Measurements from ENCODE around the gene FBXL15.

Gene FBXL15

GRCh38 chr10:102398172-102399020 is 22.2 kb upstream of the FBXL15 start:
- DNase-seq = no peak

DNA sequence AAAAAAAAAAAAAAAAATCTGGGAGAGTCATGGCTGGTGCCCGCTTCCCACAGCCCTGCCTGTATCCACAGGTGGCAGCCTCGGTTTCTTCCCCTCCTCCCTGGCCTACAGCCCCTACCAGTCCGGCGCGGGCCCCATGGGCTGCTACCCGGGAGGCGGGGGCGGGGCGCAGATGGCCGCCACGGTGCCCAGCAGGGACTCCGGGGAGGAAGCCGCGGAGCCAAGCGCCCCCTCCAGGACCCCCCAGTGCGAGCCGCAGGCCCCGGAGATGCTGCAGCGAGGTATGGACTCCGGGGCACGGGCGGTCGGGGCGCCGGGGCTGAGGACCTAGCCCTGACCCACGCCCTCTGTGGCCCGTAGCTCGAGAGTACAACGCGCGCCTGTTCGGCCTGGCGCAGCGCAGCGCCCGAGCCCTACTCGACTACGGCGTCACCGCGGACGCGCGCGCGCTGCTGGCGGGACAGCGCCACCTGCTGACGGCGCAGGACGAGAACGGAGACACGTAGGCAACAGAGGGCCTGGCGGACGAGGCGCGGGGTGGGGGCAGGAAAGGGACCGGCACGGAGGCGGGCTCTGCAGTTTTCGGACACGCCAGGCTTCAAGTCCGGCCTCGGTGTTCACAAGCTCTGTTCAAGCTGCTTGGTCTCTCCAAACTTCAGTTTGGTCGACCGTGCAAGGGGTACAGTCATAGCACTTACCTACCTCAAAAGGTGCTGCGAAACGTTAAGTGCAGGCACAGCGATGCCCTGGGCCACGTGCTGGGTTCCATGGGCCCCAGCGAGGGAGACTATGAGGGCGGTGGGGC is 21.2 kb upstream of the FBXL15 start:
- peak; percentile 90 for DNase-seq

- no peak for DNase-seq
Measured at GRCh38 chr10:102400076-102400475, 20.6 kb upstream of the FBXL15 start.

DNA sequence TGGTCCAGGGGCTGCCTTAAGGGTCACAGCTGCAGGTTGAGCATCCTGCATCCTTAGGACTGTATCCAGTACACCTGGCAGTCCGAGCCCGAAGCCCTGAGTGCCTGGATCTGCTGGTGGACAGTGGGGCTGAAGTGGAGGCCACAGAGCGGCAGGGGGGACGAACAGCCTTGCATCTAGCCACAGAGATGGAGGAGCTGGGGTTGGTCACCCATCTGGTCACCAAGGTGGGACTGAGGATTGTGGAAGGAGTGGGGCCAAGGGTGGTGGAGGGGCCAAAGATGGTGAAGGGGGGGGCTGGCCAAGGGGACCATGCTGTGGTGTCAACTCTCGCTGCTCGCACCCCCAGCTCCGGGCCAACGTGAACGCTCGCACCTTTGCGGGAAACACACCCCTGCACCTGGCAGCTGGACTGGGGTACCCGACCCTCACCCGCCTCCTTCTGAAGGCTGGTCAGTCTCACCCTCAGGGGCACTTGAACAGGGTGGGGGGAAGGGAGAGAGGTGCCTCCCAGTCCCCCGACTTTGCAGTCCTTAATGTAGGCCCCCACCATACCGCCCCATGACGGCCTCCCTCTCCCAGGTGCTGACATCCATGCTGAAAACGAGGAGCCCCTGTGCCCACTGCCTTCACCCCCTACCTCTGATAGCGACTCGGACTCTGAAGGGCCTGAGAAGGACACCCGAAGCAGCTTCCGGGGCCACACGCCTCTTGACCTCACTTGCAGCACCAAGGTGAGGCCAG is 19.9 kb upstream of the FBXL15 start:
- no peak for DNase-seq

- no peak for DNase-seq
Measured at GRCh38 chr10:102401342-102401654, 19.3 kb upstream of the FBXL15 start.

- no peak for DNase-seq
Measured at GRCh38 chr10:102401735-102402511, 18.7 kb upstream of the FBXL15 start.

DNA sequence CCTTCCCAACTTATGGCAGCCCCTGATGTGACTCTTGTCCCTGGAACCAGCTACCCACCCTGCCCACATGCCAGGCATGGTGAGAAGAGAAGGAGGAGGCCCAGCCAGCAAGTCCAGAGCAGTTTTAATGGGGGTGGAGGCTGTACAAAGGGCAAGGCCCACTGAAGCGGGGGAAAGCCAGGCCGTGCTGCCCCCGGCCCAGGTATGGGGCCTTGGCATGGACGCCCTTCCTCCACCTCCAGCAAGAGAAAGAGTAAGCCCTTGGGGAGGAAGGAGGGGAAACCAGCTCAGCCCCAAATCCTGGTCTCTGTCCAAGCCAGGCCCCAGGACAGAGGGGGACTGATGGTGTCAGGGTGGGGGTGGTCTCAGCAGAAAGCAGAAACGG is 18.1 kb upstream of the FBXL15 start:
- DNase-seq = no peak

DNA sequence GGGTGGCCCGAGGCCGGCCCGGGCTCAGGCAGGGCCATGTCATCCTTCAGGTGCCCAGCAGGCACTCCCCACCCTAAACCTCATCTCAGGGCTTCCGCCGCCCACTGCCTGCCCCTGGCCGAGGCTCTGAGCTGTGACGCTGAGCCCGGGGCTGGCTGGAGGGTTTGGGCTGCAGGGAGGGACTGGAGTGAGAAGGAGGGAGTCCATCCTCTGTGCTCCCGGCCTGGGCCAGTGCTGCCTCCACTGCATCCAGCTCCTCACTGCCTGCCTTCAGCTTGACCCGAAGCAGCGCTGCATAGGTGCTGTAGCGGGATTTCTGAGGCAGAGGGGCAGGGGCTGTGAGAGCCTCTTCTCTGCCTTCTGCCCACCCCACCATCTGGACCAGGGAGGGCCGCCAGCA is 17.5 kb upstream of the FBXL15 start:
- no peak for DNase-seq

DNA sequence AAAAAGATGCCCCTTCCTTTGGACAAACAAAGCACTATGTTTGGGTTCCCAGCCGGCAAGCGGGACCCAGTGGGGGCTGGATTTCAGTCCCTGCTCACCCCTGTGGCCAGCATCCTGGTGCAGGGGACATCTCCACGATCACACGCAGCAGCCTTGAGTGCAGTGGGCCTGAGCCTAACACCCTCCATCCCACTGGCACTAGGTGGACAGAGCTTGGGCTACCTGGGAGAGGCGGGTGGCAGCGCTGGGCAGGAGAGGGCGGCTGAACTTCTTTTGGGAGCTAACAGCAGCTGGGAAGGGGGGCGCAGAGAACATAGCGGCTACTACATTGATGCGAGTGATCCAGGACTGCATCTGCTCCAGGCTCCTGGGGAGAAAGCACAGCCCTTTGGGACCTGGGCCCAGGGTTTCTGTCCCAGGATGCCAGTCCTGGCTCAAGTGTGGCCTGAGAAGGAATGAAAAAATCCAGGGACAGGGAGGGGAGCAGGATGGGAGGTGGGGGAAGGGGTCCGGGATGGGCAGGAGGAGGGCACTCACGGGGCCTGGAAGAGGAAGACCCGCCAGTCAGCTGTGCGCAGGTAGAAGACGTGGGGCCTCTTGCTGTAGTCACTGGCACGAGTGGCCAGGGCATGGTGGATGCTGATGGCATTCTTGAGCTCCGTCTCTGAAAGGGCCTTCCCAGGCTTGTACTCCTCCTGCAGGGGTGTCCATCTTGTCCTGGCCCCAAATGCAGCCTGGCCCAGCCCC is 16.1 kb upstream of the FBXL15 start:
- no peak for DNase-seq

GRCh38 chr10:102405108-102405571 is 15.5 kb upstream of the FBXL15 start:
- no peak for DNase-seq

DNA sequence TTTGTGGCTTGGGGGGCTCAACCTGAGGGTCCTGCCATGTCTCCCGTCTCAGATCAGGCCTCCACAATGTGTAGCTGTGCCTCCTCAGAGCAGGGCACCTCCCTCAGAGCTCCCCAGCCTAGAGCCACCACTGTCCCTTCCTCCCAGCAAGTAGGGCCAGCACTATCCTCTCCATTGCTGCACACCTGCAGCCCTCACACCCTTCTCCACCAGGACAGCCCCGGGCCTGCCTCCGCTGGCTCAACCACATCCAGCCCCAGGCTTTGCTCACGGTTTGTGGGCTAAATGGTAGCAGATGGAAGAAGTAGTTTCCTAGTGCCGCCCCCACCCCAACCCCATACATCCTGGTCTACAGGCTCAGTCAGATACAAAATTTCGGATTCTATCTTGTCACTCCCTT is 15.0 kb upstream of the FBXL15 start:
- no peak for DNase-seq

GRCh38 chr10:102406815-102407214 is 13.8 kb upstream of the FBXL15 start:
- no peak for DNase-seq

DNA sequence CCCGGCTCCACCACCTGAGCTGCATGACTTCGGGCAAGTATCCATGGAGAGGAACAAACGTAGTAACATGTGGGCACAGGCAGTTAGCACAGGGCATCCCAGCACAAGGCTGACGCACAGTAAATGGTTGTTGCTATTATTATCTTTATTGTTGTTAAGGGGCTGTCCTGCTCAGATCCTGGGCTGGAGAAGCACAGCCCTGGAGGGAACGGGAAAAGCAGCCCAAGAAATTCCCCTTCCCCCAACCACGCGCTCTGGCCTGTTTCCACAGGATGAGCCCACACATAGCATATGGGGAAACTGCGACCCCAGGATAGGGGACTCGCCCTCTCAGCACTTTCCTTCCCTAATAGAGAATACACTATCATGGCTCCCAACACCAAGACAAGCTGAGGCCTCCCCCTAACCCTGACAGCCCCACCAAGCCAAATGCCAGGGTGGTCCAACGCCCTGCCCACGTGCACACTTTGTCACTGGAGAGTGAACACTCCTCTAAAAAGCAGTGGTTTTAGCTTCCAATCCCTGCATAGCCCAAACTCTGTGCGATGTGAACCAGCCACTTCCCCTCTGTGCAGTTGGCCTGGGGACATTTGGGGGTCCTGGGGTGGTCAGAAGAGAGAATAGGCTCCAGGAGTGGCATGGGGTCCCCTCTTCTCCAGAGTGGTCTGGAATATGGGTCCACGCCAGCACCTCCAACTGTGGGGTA is 13.1 kb upstream of the FBXL15 start:
- DNase-seq = no peak

GRCh38 chr10:102408131-102408727 is 12.4 kb upstream of the FBXL15 start:
- no peak for DNase-seq

DNA sequence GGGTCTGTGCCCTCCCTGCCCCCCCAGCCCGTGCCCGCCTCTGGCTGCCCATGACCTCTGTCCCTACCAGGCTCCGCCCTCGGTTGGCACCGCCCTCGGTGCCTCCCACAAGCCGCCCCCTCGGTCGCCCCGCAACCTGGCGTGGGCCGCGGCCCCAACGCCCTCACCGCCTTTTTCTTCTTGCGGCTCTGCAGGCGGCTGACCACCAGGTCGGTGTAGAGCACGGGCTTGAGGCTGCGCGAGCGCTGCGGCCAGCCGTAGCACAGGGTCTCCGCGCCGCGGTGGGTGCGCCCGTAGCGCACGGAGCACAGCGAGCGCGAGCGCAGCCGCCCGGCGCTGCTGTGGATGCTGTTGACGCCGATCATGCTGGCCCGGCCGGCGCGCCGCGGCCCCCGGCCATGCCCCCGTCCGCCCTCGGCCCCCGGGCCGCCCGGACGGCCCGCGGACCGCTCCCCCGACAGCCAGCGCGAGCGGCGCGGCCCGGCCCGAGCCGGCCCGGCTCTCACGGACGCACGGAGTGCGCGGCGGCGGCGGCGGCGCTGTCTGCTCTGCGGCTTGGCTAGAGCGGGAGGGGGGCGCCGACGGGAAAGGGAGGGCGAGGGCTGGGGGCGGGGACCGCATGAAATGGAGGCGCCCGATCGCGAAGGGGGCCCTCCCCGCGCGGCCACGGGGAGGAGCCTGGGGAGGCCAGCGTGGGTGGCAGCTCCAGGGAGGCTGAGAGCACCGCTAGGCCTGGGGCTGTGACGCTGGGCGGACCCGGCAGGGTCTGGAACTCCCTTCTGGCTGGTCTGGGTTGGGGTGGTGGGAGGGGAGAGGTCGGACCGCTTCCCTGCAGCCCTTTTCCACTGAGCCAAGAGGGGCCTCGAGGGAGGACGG is 11.7 kb upstream of the FBXL15 start:
- peak; percentile 87 for DNase-seq

GRCh38 chr10:102409604-102410428 is 10.8 kb upstream of the FBXL15 start:
- DNase-seq = no peak

DNA sequence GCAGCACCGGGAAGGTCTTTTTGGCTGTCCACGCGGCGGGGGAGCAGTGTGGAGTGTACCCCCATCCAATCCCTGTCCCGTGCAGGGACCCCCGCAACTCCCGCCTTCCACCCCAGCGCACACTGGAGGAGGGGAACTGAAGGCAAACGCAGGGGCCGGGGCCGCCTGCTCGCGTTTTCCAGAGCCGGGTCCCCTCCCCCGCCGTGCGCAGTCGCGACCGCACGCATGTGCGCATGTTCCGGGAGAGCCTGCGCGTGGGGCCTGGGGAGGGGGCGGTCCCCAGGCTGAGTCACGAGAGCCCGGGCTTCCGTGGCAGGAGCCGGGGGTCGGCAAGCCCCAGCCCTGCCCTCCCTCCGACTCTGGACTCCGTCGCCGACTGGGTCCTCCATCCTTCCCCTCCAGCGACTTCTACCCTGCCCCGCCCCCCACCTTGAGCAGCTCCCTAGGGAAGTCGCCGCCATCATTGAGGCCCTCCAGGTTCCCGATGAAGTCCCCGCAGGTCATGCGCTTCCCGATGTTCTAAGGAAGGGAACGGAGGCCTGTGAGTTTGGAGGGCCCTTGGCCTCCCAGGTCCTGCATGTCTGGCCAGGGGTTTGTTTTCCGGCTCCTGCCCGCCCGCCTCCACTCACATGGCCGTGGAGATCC is 10.1 kb upstream of the FBXL15 start:
- DNase-seq = peak; percentile 84
